Mucosa of descending colon (tissue), 3 donors: ENCODE measurements around the gene EHD2. TPM values are rescaled to one million over a fixed set of nuclear protein-coding genes. Genes with fewer than 3 reads are reported as not detected.
"Not testable (repeated sequence)": the region's sequence is repeated elsewhere in the genome, so short reads cannot be mapped to it uniquely, and the experiment has no call there.

Experiments
- ATAC-seq: fragments of 200-7000 bp; cut with Tn5 transposase; one replicate; pipeline ENCODE4 v1.9.1; 2020; ENCODE audit warnings: mild to moderate bottlenecking, moderate library complexity
- DNase-seq, 3 donors: peaks; one replicate each; pipeline ENCODE4 v3.0.0-alpha.2; 2020
- H3K36me3 ChIP-seq: fragments of 200-600 bp; one replicate; pipeline ENCODE4 v1.8.0; 2021; ENCODE audit warnings: low read depth, mild to moderate bottlenecking
- H3K4me1 ChIP-seq: fragments of 200-600 bp; one replicate; pipeline ENCODE4 v1.8.0; 2021; ENCODE audit warnings: low read depth, mild to moderate bottlenecking
- H3K4me3 ChIP-seq: fragments of 200-600 bp; one replicate; pipeline ENCODE4 v1.8.0; 2021; ENCODE audit warnings: mild to moderate bottlenecking
- H3K9me3 ChIP-seq: fragments of 200-600 bp; one replicate; pipeline ENCODE4 v1.8.0; 2021; ENCODE audit warnings: mild to moderate bottlenecking
- CTCF ChIP-seq: fragments of 200-600 bp; IDR thresholded peaks from one replicate; pipeline ENCODE4 v1.8.0; 2022; ENCODE audit warnings: antibody characterized with exemption, mild to moderate bottlenecking
- intact Hi-C, 2 donors: fragments of 100-400 bp; cut with DNase I in 1 of 2; cut with micrococcal nuclease in 1 of 2; formaldehyde crosslinking; loops; one replicate each; pipeline versions ENCODE4 v1.11.0 to v1.11.1; 2022; cut with DNase I, micrococcal nuclease
- total RNA-seq, 3 donors: library from RNA; stranded (reverse); fragmentation: NEBNext Ultra II Directional in 2 of 3; extraction: Animal tissue kit (Norgen Biotek cat#: 25700) in 2 of 3; gene quantifications; one replicate each; pipeline versions ENCODE4 v1.2.1 to v1.2.4, GENCODE V29; 2021 to 2023
- donor health status: DM: no; HTN: no; CAD: no; lungs with moderate emphysema.
- donor health status: DM: no; HTN: no; CAD: no.
- donor health status: DM: no; HTN: yes; CAD: no.

The EHD2 gene
- total RNA-seq, 3 donors from 2014 or later: 10.8 to 108 (median 30.3) TPM

- H3K9me3 ChIP-seq: no peaks in the 10 kb centered on the region
- no peak overlapping the region for H3K4me3 ChIP-seq
- no peak for DNase-seq
- no peaks in the 10 kb centered on the region for H3K36me3 ChIP-seq
- ATAC-seq: no peak
- no peaks in the 10 kb centered on the region for H3K4me1 ChIP-seq
- intact Hi-C loops: no loop called here
- no peak for TF ChIP-seq CTCF
Measured at GRCh38 chr19:47740866-47741519, 27.8 kb downstream of the EHD2 start.

GRCh38 chr19:47741544-47742140 lies 28.4 kb downstream of the EHD2 start:
- intact Hi-C loops: no loop called here
- TF ChIP-seq CTCF: no peak
- H3K9me3 ChIP-seq: no peaks in the 10 kb centered on the region
- DNase-seq (no peak), ATAC-seq (no peak)
- H3K36me3 ChIP-seq: no peaks in the 10 kb centered on the region
- peaks cover 6% of the 10 kb centered on the region for H3K4me1 ChIP-seq
- no peak overlapping the region for H3K4me3 ChIP-seq

- Histone ChIP-seq H3K36me3 (no peaks in the 10 kb centered on the region), H3K4me1 (peaks cover 12% of the 10 kb centered on the region), H3K9me3 (no peaks in the 10 kb centered on the region), H3K4me3 (no peak overlapping the region)
- no peak for TF ChIP-seq CTCF
- ATAC-seq (no peak), DNase-seq (no peak)
- intact Hi-C loops: no loop called here
Measured at GRCh38 chr19:47742634-47743033, 29.4 kb downstream of the EHD2 start.

GRCh38 chr19:47745010-47745901 lies 32.0 kb downstream of the EHD2 start, which contains the start of gene NOP53:
NOP53 (plus strand) TSS chr19:47745546; CDS start chr19:47745560, 14 bp downstream.
- TF ChIP-seq CTCF: no peak
- H3K4me3 ChIP-seq: peak within 1 kb of the TSS; percentile 60
- intact Hi-C loops: no loop called here
- peak; percentile 88 for ATAC-seq
- H3K36me3 ChIP-seq: no peaks in the 10 kb centered on the region
- peaks cover 12% of the 10 kb centered on the region for H3K4me1 ChIP-seq
- DNase-seq: peak; percentile 97 to 98 (median 98)
- no peaks in the 10 kb centered on the region for H3K9me3 ChIP-seq

- ATAC-seq, H3K9me3 ChIP-seq, DNase-seq, intact Hi-C loops, H3K36me3 ChIP-seq, H3K4me3 ChIP-seq: not testable (repeated sequence)
- peaks cover 12% of the 10 kb centered on the region for H3K4me1 ChIP-seq
Measured at GRCh38 chr19:47746129-47746528, 32.9 kb downstream of the EHD2 start.

- ATAC-seq (no peak), DNase-seq (no peak)
- H3K36me3 ChIP-seq: peaks cover 5% of the 10 kb centered on the region
- no peaks in the 10 kb centered on the region for H3K9me3 ChIP-seq
- peaks cover 12% of the 10 kb centered on the region for H3K4me1 ChIP-seq
- intact Hi-C loops: no loop called here
- no peak for TF ChIP-seq CTCF
- H3K4me3 ChIP-seq: no peak overlapping the region
Measured at GRCh38 chr19:47749326-47749725, 36.1 kb downstream of the EHD2 start.
